Transverse colon (tissue), 4 donors: ENCODE data around the gene C1QTNF1. TPM values are rescaled to one million over a fixed set of nuclear protein-coding genes. Genes with fewer than 3 reads are reported as not detected.

Source experiments
- DNase-seq: peaks from one replicate; pipeline ENCODE4 v3.0.0-alpha.2; 2019
- H3K27ac ChIP-seq, 4 donors: fragments of 200-600 bp; sonication (generic); 2 replicates each; pipeline ENCODE4 v1.5.1; 2016 to 2018; ENCODE audit warnings: inconsistent platforms in 4 of 4
- H3K27me3 ChIP-seq: fragments of 200-600 bp; sonication (generic); 2 replicates; pipeline ENCODE4 v1.5.1; 2017; ENCODE audit warnings: inconsistent platforms
- H3K36me3 ChIP-seq, 4 donors: fragments of 200-600 bp; sonication (generic); 2 replicates each; pipeline ENCODE4 v1.5.1; 2017 to 2019; ENCODE audit warnings: inconsistent platforms in 4 of 4
- H3K4me1 ChIP-seq, 4 donors: fragments of 200-600 bp; sonication (generic); 2 replicates each; pipeline ENCODE4 v1.5.1; 2017 to 2020; ENCODE audit warnings: inconsistent platforms in 4 of 4
- H3K4me3 ChIP-seq, 4 donors: fragments of 200-600 bp; sonication (generic); 1 replicate in 1 of 4; 2 replicates in 3 of 4; pipeline versions ENCODE4 v1.5.1 to v1.6.1; 2017 to 2019; ENCODE audit warnings: inconsistent platforms in 4 of 4
- H3K9me3 ChIP-seq, 2 donors: fragments of 200-600 bp; sonication (generic); 2 replicates each; pipeline ENCODE4 v1.5.1; 2017 to 2019; ENCODE audit warnings: inconsistent platforms in 2 of 2
- CTCF ChIP-seq, 5 experiments: fragments of 200-600 bp in 3 of 5; fragments of 450-650 bp in 2 of 5; sonication (generic) in 3 of 5; IDR thresholded peaks; 1 replicate in 2 of 5; 2 replicates in 3 of 5; pipeline ENCODE4 v1.5.1; 2016 to 2017; ENCODE audit warnings: antibody characterized with exemption in 5 of 5, inconsistent platforms in 3 of 5, mild to moderate bottlenecking in 2 of 5, moderate library complexity in 1 of 5
- EP300 ChIP-seq: sonication (generic); formaldehyde crosslinking; IDR thresholded peaks from one replicate; pipeline ENCODE4 v1.6.1; 2017; ENCODE audit warnings: antibody characterized with exemption, low read depth
- POLR2A ChIP-seq: fragments of 450-650 bp; IDR thresholded peaks from one replicate; pipeline ENCODE4 v1.6.1; 2016; ENCODE audit warnings: antibody characterized with exemption, mild to moderate bottlenecking, moderate library complexity
- POLR2AphosphoS5 ChIP-seq, 3 donors: sonication (generic); formaldehyde crosslinking; IDR thresholded peaks; one replicate each; pipeline ENCODE4 v1.6.1; 2016; ENCODE audit warnings: antibody characterized with exemption in 3 of 3
- WGBS, 2 donors: methylation state at CpG; one replicate each; pipeline ENCODE4 v1.1.5; 2018; ENCODE audit warnings: low coverage in 1 of 2; 5-methylcytosine and 5-hydroxymethylcytosine counted together
- in situ Hi-C, 4 donors: fragments of 200-750 bp; cut with MboI; loops; one replicate each; pipeline versions ENCODE4 v1.15.0 to v1.15.1; 2017; ENCODE audit warnings: low sequenced_read_pairs in 3 of 4, low pct_ligation_motif_present in 1 of 4, low pct_unique_long_range_greater_than_20kb in 1 of 4
- intact Hi-C: fragments of 100-400 bp; cut with DNase I; formaldehyde crosslinking; loops from one replicate; pipeline ENCODE4 v1.15.1; 2023; ENCODE audit warnings: low total_unique reads
- total RNA-seq, 4 donors: library from RNA; depleted of rRNA; stranded (reverse); fragments of >200 nt; gene quantifications; one replicate each; pipeline ENCODE4 v1.1.0, GENCODE V29; 2016

C1QTNF1 gene
- total RNA-seq, 4 donors from 2014 or later = 5.4 to 35.5 (median 12.0) TPM

GRCh38 chr17:79075446-79075750, 51.4 kb downstream of the C1QTNF1 start:
- H3K4me3 ChIP-seq = peak overlapping the region; percentile 87 to 99 (median 93)
- H3K27me3 ChIP-seq = no peaks in the 10 kb centered on the region
- H3K9me3 ChIP-seq = no peaks in the 10 kb centered on the region
- 7% methylated on average over 6 of the region's 6 CpGs; no CpG with 5 or more reads in 1 of the 2 donors for WGBS, 2 donors
- peak overlapping the region; percentile 90 to 96 (median 94) for H3K27ac ChIP-seq
- DNase-seq = no peak
- H3K36me3 ChIP-seq = peaks cover 0 to 7% (median 0%) of the 10 kb centered on the region in 4 donors
- intact Hi-C loops = no loop called here
- in situ Hi-C loops = no loop called here
- TF ChIP-seq POLR2A (no peak), CTCF (IDR thresholded peaks at IDR 0.05) (no peak), POLR2AphosphoS5 (IDR thresholded peaks at IDR 0.05) (no peak), EP300 (no peak)
- peaks cover 21 to 51% (median 35%) of the 10 kb centered on the region in 4 donors for H3K4me1 ChIP-seq

GRCh38 chr17:79075861-79076406, 52.0 kb downstream of the C1QTNF1 start:
- peaks cover 0 to 7% (median 0%) of the 10 kb centered on the region in 4 donors for H3K36me3 ChIP-seq
- H3K4me3 ChIP-seq = peak overlapping the region in 3 of 4 donors; percentile 87 to 99 (median 94)
- H3K4me1 ChIP-seq = peaks cover 21 to 51% (median 35%) of the 10 kb centered on the region in 4 donors
- 75 to 84% methylated on average over 8 to 9 of the region's 9 CpGs for WGBS, 2 donors
- intact Hi-C loops (no loop called here), in situ Hi-C loops (no loop called here)
- H3K27ac ChIP-seq = peak overlapping the region; percentile 90 to 96 (median 94)
- no peaks in the 10 kb centered on the region for H3K27me3 ChIP-seq
- DNase-seq = no peak
- TF ChIP-seq EP300 (no peak), POLR2A (no peak), CTCF (IDR thresholded peaks at IDR 0.05) (no peak), POLR2AphosphoS5 (IDR thresholded peaks at IDR 0.05) (no peak)
- H3K9me3 ChIP-seq = no peaks in the 10 kb centered on the region

GRCh38 chr17:79077587-79077986, 53.6 kb downstream of the C1QTNF1 start:
- Histone ChIP-seq H3K27me3 (no peaks in the 10 kb centered on the region), H3K4me1 (peaks cover 21 to 48% (median 36%) of the 10 kb centered on the region in 4 donors), H3K36me3 (peaks cover 0 to 7% (median 0%) of the 10 kb centered on the region in 4 donors), H3K27ac (peak overlapping the region in 1 of 4 donors; percentile 31), H3K4me3 (no peak overlapping the region), H3K9me3 (no peaks in the 10 kb centered on the region)
- no peak for TF ChIP-seq POLR2AphosphoS5 (IDR thresholded peaks at IDR 0.05)
- no peak for TF ChIP-seq EP300
- TF ChIP-seq CTCF (IDR thresholded peaks at IDR 0.05) = no peak
- no peak for TF ChIP-seq POLR2A
- intact Hi-C loops = no loop called here
- 69 to 75% methylated on average over 4 to 12 of the region's 12 CpGs for WGBS, 2 donors
- no peak for DNase-seq
- in situ Hi-C loops = no loop called here

- peak overlapping the region in 1 of 4 donors; percentile 31 for H3K27ac ChIP-seq
- intact Hi-C loops = no loop called here
- DNase-seq = peak; percentile 64
- H3K4me3 ChIP-seq = no peak overlapping the region
- no peak for TF ChIP-seq POLR2AphosphoS5 (IDR thresholded peaks at IDR 0.05)
- no peak for TF ChIP-seq EP300
- TF ChIP-seq POLR2A = no peak
- no peak for TF ChIP-seq CTCF (IDR thresholded peaks at IDR 0.05)
- no peaks in the 10 kb centered on the region for H3K9me3 ChIP-seq
- H3K27me3 ChIP-seq = no peaks in the 10 kb centered on the region
- in situ Hi-C loops = no loop called here
- H3K36me3 ChIP-seq = peaks cover 0 to 7% (median under 1%) of the 10 kb centered on the region in 4 donors
- peaks cover 13 to 40% (median 30%) of the 10 kb centered on the region in 4 donors for H3K4me1 ChIP-seq
- 55% methylated on average over 21 of the region's 21 CpGs; no CpG with 5 or more reads in 1 of the 2 donors for WGBS, 2 donors
Observed at GRCh38 chr17:79078476-79079190, 54.7 kb downstream of the C1QTNF1 start.
